Dedifferentiated amniotic fluid mesenchymal stem cell (primary cell): Measurements from ENCODE around the gene LTBP4.
"Not testable (repeated sequence)": the region's sequence is repeated elsewhere in the genome, so short reads cannot be mapped to it uniquely, and the experiment has no call there.

Experiments
- DNase-seq: peaks from one replicate; pipeline ENCODE4 v3.0.0-alpha.2; 2016; ENCODE audit errors: extremely low spot score

Gene LTBP4

GRCh38 chr19:40611900-40612698 is 10.9 kb downstream of the LTBP4 start:
- DNase-seq = no peak

- no peak for DNase-seq
These were observed 11.9 kb downstream of the LTBP4 start for GRCh38 chr19:40612831-40613689.

DNA sequence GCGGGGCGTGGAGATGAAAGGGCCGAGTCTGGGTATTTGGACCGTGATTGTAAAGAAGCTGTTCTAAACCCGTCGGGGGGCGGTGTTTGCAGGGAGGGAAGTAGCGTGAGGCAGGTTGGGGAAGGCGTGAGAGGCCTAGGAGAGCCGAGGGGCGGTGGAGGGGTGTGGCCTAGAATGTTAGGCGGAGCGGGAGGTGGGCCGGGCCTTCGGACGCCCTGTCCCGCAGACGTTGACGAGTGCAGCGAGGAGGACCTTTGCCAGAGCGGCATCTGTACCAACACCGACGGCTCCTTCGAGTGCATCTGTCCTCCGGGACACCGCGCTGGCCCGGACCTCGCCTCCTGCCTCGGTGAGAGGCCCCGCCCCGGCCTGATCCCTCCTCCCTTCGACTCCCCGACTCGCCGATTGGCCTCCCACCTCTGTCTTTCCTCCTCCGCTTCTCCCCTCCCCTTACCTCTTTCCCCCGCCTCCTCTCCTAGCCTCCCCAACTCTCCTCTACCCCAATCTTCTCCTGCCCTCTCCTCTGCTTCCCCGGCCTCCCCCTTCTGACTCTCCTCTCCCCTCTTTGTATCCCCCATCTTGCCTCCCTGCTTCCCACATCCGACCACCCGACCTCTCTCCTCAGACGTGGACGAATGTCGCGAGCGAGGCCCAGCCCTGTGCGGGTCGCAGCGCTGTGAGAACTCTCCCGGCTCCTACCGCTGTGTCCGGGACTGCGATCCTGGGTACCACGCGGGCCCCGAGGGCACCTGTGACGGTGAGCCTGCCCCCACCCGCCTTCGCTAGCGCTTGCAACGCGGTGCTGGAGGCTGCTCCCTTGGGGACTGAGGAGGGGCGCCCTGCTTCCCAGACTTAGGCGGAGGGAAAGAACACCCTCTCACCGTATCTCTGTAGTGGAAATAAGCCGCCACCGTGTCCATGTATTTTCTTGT is 12.8 kb downstream of the LTBP4 start:
- DNase-seq = peak; percentile 48

DNA sequence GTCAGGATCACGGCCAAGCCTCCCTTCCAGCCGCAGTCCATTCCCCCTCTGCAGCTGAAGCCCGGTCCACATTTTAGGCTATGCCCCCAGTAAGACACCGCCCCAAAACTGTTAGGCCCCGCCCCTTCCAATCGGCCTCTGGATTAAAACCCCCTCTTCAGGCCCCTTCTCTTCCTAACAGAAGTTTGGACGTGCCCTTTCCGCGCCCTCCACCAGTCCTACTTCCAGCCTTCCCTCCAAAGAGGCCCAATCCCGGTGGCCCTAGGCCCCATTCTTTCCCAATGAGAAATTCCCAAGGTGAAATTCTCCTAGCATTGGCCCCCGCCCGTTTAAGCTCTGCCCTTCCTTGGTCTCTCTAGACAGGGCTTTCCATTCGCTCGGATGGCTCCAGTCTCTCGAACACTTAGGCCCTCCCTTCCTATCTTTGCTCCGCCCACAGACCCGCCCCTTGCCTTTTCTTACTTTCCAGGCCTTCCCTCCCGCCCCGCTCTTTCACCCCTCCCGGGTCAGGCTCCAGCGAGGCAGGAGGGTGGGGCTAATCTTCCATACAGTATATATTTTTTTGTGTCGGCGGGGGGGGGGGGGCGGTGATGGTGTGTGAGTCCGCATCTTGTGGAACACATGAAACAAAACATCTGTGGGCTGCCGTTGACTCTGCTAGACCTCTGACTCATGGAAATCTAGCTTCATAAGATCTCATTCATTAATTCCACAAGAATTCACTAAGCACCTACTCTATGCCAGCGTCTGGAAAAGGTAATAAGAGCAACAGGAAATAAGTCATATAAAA is 13.6 kb downstream of the LTBP4 start:
- DNase-seq = peak; percentile 81

DNA sequence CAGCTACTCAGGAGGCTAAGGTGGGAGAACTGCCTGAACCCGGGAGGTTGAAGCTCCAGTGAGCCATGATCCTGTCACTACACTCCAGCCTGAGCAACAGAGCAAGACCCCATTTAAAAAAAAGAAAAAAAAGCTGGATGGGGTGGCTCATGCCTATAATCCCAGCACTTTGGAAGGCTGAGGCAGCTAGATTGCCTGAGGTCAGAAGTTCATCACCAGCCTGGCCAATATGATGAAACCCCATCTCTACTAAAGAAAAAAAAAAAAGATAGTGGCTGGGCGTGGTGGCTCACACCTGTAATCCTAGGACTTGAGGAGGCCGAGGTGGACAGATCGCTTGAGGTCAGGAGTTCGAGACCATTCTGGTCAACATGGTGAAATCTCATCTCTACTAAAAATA is 15.0 kb downstream of the LTBP4 start:
- DNase-seq = no peak

DNA sequence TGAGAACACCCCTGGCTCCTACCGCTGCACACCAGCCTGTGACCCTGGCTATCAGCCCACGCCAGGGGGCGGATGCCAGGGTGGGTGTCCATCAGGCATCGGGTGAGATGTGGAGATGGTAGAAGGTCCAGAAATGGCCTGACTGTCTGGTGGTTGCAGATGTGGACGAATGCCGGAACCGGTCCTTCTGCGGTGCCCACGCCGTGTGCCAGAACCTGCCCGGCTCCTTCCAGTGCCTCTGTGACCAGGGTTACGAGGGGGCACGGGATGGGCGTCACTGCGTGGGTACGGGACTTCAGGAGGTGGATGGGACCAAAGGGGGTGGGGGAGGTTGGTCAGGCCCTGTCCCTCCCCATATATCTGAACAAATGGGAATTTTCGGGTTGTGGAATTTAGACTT is 15.8 kb downstream of the LTBP4 start:
- no peak for DNase-seq

- DNase-seq = no peak
These were observed 16.8 kb downstream of the LTBP4 start for GRCh38 chr19:40617961-40618360.

- no peak for DNase-seq
These were observed 18.4 kb downstream of the LTBP4 start for GRCh38 chr19:40619333-40620160.

DNA sequence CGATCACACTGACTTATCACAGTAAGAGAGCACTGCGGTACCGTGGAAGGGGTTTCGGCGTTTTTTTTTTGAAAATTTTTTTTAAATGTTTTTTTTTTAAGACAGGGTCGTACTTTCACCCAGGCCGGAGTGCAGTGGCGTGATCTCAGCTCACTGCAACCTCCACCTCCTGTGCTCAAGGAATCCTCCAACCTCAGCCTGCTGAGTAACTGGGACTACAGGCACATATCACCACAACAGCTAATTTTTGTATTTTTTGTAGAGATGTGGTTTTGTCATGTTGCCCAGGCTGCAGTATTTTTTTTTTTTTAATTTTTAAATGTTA is 19.0 kb downstream of the LTBP4 start:
- DNase-seq = no peak

- DNase-seq = no peak
These were observed 20.1 kb downstream of the LTBP4 start for GRCh38 chr19:40621283-40621682.

DNA sequence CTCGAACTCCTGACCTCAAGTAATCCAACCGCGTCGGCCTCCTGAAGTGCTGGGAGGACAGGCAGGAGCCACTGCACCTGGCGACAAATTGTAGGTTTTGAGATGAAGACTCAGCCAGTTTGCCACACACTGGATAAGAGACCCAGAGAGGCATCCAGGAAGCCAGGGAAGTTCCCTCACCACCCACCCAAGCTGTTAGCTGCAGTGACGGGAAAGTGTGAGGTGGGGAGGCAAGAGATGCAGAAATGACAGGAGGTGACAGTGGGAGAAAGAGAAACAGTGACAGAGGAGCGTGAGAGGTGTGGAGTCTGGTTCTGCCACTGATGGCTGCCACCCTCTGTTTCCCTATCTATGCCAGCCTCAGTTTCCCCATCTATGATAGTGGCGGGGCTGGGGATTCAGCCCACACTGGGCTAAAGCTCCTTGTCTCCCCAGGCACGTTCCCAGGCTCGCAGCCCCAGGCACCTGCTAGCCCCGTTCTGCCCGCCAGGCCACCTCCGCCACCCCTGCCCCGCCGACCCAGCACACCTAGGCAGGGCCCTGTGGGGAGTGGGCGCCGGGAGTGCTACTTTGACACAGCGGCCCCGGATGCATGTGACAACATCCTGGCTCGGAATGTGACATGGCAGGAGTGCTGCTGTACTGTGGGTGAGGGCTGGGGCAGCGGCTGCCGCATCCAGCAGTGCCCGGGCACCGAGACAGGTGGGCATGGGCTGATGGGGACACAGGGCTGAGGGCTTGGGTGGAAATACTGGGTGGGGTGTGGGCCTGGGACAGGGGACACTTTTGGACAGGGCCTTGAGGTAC is 21.0 kb downstream of the LTBP4 start:
- no peak for DNase-seq

- DNase-seq = no peak
These were observed 21.6 kb downstream of the LTBP4 start for GRCh38 chr19:40622773-40623075.

DNA sequence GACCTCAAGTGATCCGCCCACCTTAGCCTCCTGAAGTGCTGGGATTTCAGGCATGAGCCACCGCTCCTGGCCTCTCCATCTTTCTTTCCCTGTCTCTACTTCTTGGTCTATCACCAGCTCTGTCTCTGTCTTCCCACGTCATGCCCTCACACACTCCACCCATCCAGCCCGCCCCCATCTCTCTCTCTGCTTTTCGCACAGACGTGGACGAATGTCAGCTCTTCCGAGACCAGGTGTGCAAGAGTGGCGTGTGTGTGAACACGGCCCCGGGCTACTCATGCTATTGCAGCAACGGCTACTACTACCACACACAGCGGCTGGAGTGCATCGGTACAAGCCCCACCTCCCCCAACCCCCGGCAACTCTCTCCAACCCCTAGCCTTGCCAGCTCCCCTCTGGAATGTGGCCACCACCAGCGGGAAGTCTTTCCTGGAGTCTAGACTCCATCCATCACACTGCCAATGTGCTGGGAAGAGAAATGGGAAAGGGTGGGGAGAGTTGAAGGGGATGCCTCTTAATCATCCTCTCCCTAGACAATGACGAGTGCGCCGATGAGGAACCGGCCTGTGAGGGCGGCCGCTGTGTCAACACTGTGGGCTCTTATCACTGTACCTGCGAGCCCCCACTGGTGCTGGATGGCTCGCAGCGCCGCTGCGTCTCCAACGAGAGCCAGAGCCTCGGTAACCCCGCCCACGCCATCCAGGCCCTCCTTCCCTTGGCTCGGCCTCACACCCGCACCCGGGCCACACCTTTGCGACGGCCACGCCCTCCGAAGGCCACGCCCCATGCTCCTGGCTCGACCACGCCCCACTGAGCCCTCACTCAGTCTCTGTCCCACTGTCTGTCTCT is 22.5 kb downstream of the LTBP4 start:
- DNase-seq = no peak

GRCh38 chr19:40624369-40625153 is 23.4 kb downstream of the LTBP4 start:
- not testable (repeated sequence) for DNase-seq

GRCh38 chr19:40625406-40626120 is 24.4 kb downstream of the LTBP4 start:
- DNase-seq = no peak

- no peak for DNase-seq
These were observed 25.7 kb downstream of the LTBP4 start for GRCh38 chr19:40626918-40627317.
